Activated CD4-positive, alpha-beta T cell treated with anti-CD3 and anti-CD28 coated beads for 36 hours (primary cell): Measurements from ENCODE around the gene CACFD1. TPM values are rescaled to one million over a fixed set of nuclear protein-coding genes. Genes with fewer than 3 reads are reported as not detected.
A peak's percentile ranks its signal among the peaks of the same experiment; 100 is the strongest.

Experiments
- ATAC-seq: fragments of 200-7000 bp; cut with Tn5 transposase; one replicate; pipeline ENCODE4 v1.10.0; 2021; ENCODE audit warnings: mild to moderate bottlenecking, moderate library complexity
- CTCF ChIA-PET: fragments of 350-600 bp; sonication (Branson Sonifier 250); formaldehyde crosslinking; loops from one replicate; lab custom pipeline; 2021; ENCODE audit warnings: antibody characterized with exemption; lab: Charles Lee
- POLR2A ChIA-PET: fragments of 350-600 bp; sonication (Branson Sonifier 250); formaldehyde crosslinking; loops from one replicate; lab custom pipeline; 2021; ENCODE audit warnings: antibody characterized with exemption, inconsistent platforms; lab: Charles Lee
- DNase-seq: peaks from one replicate; pipeline ENCODE4 v3.0.0-alpha.2; 2020
- H3K27ac Mint-ChIP-seq: one replicate; pipeline ENCODE4 v1.8.0; 2021; ENCODE audit warnings: mixed read lengths
- H3K27me3 Mint-ChIP-seq: one replicate; pipeline ENCODE4 v1.8.0; 2021; ENCODE audit warnings: mixed read lengths
- H3K36me3 Mint-ChIP-seq: one replicate; pipeline ENCODE4 v1.8.0; 2021; ENCODE audit warnings: low read depth, mixed read lengths
- H3K4me1 Mint-ChIP-seq: one replicate; pipeline ENCODE4 v1.8.0; 2021; ENCODE audit warnings: mixed read lengths
- H3K4me3 Mint-ChIP-seq: one replicate; pipeline ENCODE4 v1.8.0; 2021; ENCODE audit warnings: mild to moderate bottlenecking, moderate library complexity, mixed read lengths
- H3K9me3 Mint-ChIP-seq: one replicate; pipeline ENCODE4 v1.8.0; 2021; ENCODE audit warnings: low read depth, mixed read lengths
- intact Hi-C, 2 experiments: fragments of 100-400 bp; cut with DNase I in 1 of 2; cut with micrococcal nuclease in 1 of 2; formaldehyde crosslinking; loops; one replicate each; pipeline versions ENCODE4 v1.14.2 to v1.15.1; 2022 to 2024; cut with DNase I, micrococcal nuclease
- total RNA-seq, 2 experiments: library from RNA; stranded (reverse); gene quantifications; one replicate each; pipeline ENCODE4 v1.2.3, GENCODE V29; 2021

Gene CACFD1
- total RNA-seq, 2 experiments from 2014 or later, result 0.87 to 0.90 TPM

- CTCF ChIA-PET, result interaction anchor here (0.7 kb wide), 2 partner anchors 59 to 60 kb away, joined by 3 read pairs; no protein-coding TSS in a partner anchor
- intact Hi-C loops, result loop anchor here in 1 of 2 experiments (5.0 kb wide), 1 partner anchor 592 kb away; the partner anchor contains the start of gene BRD3
- H3K27me3 Mint-ChIP-seq, result no peaks in the 10 kb centered on the region
- H3K36me3 Mint-ChIP-seq, result no peaks in the 10 kb centered on the region
- no peak overlapping the region for H3K4me3 Mint-ChIP-seq
- ATAC-seq, result no peak
- H3K27ac Mint-ChIP-seq, result no peak overlapping the region
- no peaks in the 10 kb centered on the region for H3K9me3 Mint-ChIP-seq
- peaks cover 5% of the 10 kb centered on the region for H3K4me1 Mint-ChIP-seq
- POLR2A ChIA-PET, result no interaction called here
- no peak for DNase-seq
Measured at GRCh38 chr9:133474853-133475252, 15.1 kb downstream of the CACFD1 start.

- DNase-seq (no peak), ATAC-seq (no peak)
- Mint-ChIP-seq H3K9me3 (no peaks in the 10 kb centered on the region), H3K27ac (no peak overlapping the region), H3K4me3 (no peak overlapping the region), H3K27me3 (no peaks in the 10 kb centered on the region), H3K4me1 (peaks cover 6% of the 10 kb centered on the region), H3K36me3 (no peaks in the 10 kb centered on the region)
- intact Hi-C loops, result loop anchor here in 1 of 2 experiments (5.0 kb wide), 1 partner anchor 592 kb away; the partner anchor contains the start of gene BRD3
- ChIA-PET POLR2A (interaction anchor here (0.5 kb wide), 1 partner anchor 56 kb away, joined by 3 read pairs; no protein-coding TSS in a partner anchor), CTCF (interaction anchor here (0.7 kb wide), 1 partner anchor 59 kb away, joined by 3 read pairs; no protein-coding TSS in a partner anchor)
Measured at GRCh38 chr9:133475292-133476012, 15.7 kb downstream of the CACFD1 start.

- H3K4me3 Mint-ChIP-seq, result no peak overlapping the region
- no peaks in the 10 kb centered on the region for H3K36me3 Mint-ChIP-seq
- no peak overlapping the region for H3K27ac Mint-ChIP-seq
- no peaks in the 10 kb centered on the region for H3K9me3 Mint-ChIP-seq
- H3K27me3 Mint-ChIP-seq, result no peaks in the 10 kb centered on the region
- H3K4me1 Mint-ChIP-seq, result peaks cover 6% of the 10 kb centered on the region
- intact Hi-C loops, result loop anchor here in 1 of 2 experiments (5.0 kb wide), 1 partner anchor 591 kb away; the partner anchor contains the start of gene BRD3
- CTCF ChIA-PET, result no interaction called here
- POLR2A ChIA-PET, result interaction anchor here (0.5 to 0.6 kb wide), 3 partner anchors 57 to 549 kb away, joined by 3 read pairs; no protein-coding TSS in a partner anchor
- DNase-seq (no peak), ATAC-seq (no peak)
Measured at GRCh38 chr9:133476036-133476931, 16.5 kb downstream of the CACFD1 start.

GRCh38 chr9:133476941-133477340 is 17.2 kb downstream of the CACFD1 start:
- intact Hi-C loops, result loop anchor here in 1 of 2 experiments (5.0 kb wide), 1 partner anchor 590 kb away; the partner anchor contains the start of gene BRD3
- H3K4me1 Mint-ChIP-seq, result peaks cover 6% of the 10 kb centered on the region
- H3K27ac Mint-ChIP-seq, result no peak overlapping the region

GRCh38 chr9:133477461-133477860 is 17.7 kb downstream of the CACFD1 start:
- intact Hi-C loops, result loop anchor here in 1 of 2 experiments (5.0 kb wide), 1 partner anchor 590 kb away; the partner anchor contains the start of gene BRD3
- POLR2A ChIA-PET, result no interaction called here

More at GRCh38 chr9:133476941-133477340, 17.2 kb downstream of the CACFD1 start:
- H3K4me3 Mint-ChIP-seq, result no peak overlapping the region
- H3K36me3 Mint-ChIP-seq, result no peaks in the 10 kb centered on the region
- POLR2A ChIA-PET, result no interaction called here
- no peaks in the 10 kb centered on the region for H3K9me3 Mint-ChIP-seq
- no peak for ATAC-seq
- no peak for DNase-seq
- CTCF ChIA-PET, result no interaction called here
- no peaks in the 10 kb centered on the region for H3K27me3 Mint-ChIP-seq

GRCh38 chr9:133477992-133478850 is 18.4 kb downstream of the CACFD1 start:
- Mint-ChIP-seq H3K36me3 (no peaks in the 10 kb centered on the region), H3K27ac (no peak overlapping the region), H3K4me3 (peak overlapping the region; percentile 67), H3K27me3 (no peaks in the 10 kb centered on the region), H3K9me3 (no peaks in the 10 kb centered on the region), H3K4me1 (peaks cover 6% of the 10 kb centered on the region)
- peak; percentile 3 for ATAC-seq
- no peak for DNase-seq
- intact Hi-C loops, result loop anchor here in 1 of 2 experiments (2.0 to 5.0 kb wide), 3 partner anchors 71 to 589 kb away; partner anchors contain the start of genes BRD3 and GTF3C5
- CTCF ChIA-PET, result interaction anchor here (0.7 to 2.3 kb wide), 5 partner anchors 16 to 292 kb away, joined by 3 to 5 read pairs (median 4); no protein-coding TSS in a partner anchor
- POLR2A ChIA-PET, result interaction anchor here (0.7 to 1.2 kb wide), 3 partner anchors 19 to 361 kb away, joined by 3 read pairs; no protein-coding TSS in a partner anchor

More at GRCh38 chr9:133477461-133477860, 17.7 kb downstream of the CACFD1 start:
- ATAC-seq (no peak), DNase-seq (no peak)
- peaks cover 6% of the 10 kb centered on the region for H3K4me1 Mint-ChIP-seq
- no peak overlapping the region for H3K4me3 Mint-ChIP-seq
- H3K27ac Mint-ChIP-seq, result no peak overlapping the region
- no peaks in the 10 kb centered on the region for H3K9me3 Mint-ChIP-seq
- H3K36me3 Mint-ChIP-seq, result no peaks in the 10 kb centered on the region
- CTCF ChIA-PET, result no interaction called here
- no peaks in the 10 kb centered on the region for H3K27me3 Mint-ChIP-seq

- H3K4me3 Mint-ChIP-seq, result peak within 1 kb of the TSS; percentile 67
- H3K27ac Mint-ChIP-seq, result no peak within 1 kb of the TSS
- peaks cover 6% of the 10 kb centered on the region for H3K4me1 Mint-ChIP-seq
- DNase-seq, result peak; percentile 89
- intact Hi-C loops, result loop anchor here in 1 of 2 experiments (1.0 to 5.0 kb wide), 7 partner anchors 20 to 588 kb away; partner anchors contain the start of genes BRD3, CACFD1, GTF3C5 and REXO4
- ATAC-seq, result peak; percentile 100
- no peaks in the 10 kb centered on the region for H3K36me3 Mint-ChIP-seq
- H3K9me3 Mint-ChIP-seq, result no peaks in the 10 kb centered on the region
- ChIA-PET CTCF (interaction anchor here (0.6 to 2.3 kb wide), 9 partner anchors 13 to 335 kb away, joined by 3 to 5 read pairs (median 3); no protein-coding TSS in a partner anchor), POLR2A (interaction anchor here (0.8 to 1.2 kb wide), 3 partner anchors 20 to 108 kb away, joined by 3 read pairs; no protein-coding TSS in a partner anchor)
- H3K27me3 Mint-ChIP-seq, result no peaks in the 10 kb centered on the region
Measured at GRCh38 chr9:133478851-133479711, 19.3 kb downstream of the CACFD1 start, which contains the start of gene SLC2A6. Gene SLC2A6 (minus strand): TSS chr9:133479099. CDS start chr9:133479059, 40 bp downstream.

GRCh38 chr9:133483611-133484010 is 23.8 kb downstream of the CACFD1 start:
- DNase-seq, result no peak
- Mint-ChIP-seq H3K27me3 (no peaks in the 10 kb centered on the region), H3K27ac (no peak overlapping the region), H3K4me1 (peaks cover 13% of the 10 kb centered on the region), H3K4me3 (no peak overlapping the region), H3K36me3 (no peaks in the 10 kb centered on the region), H3K9me3 (no peaks in the 10 kb centered on the region)
- intact Hi-C loops, result no loop called here
- no peak for ATAC-seq
- POLR2A ChIA-PET, result no interaction called here
- CTCF ChIA-PET, result interaction anchor here (0.7 kb wide), 1 partner anchor 195 kb away, joined by 3 read pairs; no protein-coding TSS in a partner anchor

GRCh38 chr9:133484671-133485437 is 25.1 kb downstream of the CACFD1 start:
- DNase-seq (no peak), ATAC-seq (no peak)
- Mint-ChIP-seq H3K4me1 (peaks cover 8% of the 10 kb centered on the region), H3K9me3 (no peaks in the 10 kb centered on the region), H3K36me3 (no peaks in the 10 kb centered on the region), H3K27ac (no peak overlapping the region), H3K27me3 (no peaks in the 10 kb centered on the region), H3K4me3 (no peak overlapping the region)
- intact Hi-C loops, result no loop called here
- POLR2A ChIA-PET, result no interaction called here
- CTCF ChIA-PET, result interaction anchor here (0.6 to 3.6 kb wide), 5 partner anchors 11 to 1055 kb away, joined by 3 to 17 read pairs (median 5); no protein-coding TSS in a partner anchor
